Measurements from ENCODE around the gene PCDHAC1.

DNA sequence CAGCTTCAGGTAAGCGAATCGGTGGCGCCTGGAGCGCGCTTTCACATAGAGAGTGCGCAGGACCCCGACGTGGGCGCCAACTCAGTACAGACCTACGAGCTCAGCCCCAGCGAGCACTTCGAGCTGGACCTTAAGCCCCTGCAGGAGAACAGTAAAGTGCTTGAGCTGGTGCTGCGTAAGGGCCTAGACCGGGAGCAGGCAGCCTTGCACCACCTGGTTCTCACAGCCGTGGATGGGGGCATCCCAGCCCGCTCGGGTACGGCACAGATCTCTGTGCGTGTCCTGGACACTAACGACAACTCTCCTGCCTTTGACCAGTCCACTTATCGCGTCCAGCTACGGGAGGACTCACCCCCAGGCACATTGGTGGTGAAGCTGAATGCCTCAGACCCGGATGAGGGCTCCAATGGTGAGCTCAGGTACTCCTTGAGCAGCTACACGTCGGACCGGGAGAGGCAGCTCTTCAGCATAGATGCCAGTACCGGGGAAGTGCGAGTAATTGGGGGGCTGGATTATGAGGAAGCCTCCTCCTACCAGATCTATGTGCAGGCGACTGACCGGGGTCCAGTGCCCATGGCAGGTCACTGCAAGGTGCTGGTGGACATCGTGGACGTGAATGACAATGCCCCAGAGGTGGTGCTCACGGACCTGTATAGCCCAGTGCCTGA lies 41.3 kb downstream of the PCDHAC1 start:
- TF ChIP-seq RAD21 (IDR thresholded peaks at IDR 0.05; ENCODE audit: low read length) (no peak), TEAD4 (IDR thresholded peaks at IDR 0.05; ENCODE audit: borderline replicate concordance, insufficient read depth) (no peak), FOSL2 (IDR thresholded peaks at IDR 0.05; ENCODE audit: borderline replicate concordance, low read depth) (no peak), FOXJ3 (CRISPR knock-in tag; IDR thresholded peaks at IDR 0.05) (no peak)
- TF ChIP-seq, protein P1, sequence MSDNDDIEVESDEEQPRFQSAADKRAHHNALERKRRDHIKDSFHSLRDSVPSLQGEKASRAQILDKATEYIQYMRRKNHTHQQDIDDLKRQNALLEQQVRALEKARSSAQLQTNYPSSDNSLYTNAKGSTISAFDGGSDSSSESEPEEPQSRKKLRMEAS (IDR thresholded peaks at IDR 0.05; ENCODE audit: low read depth): no peak
- TF ChIP-seq, protein P2, sequence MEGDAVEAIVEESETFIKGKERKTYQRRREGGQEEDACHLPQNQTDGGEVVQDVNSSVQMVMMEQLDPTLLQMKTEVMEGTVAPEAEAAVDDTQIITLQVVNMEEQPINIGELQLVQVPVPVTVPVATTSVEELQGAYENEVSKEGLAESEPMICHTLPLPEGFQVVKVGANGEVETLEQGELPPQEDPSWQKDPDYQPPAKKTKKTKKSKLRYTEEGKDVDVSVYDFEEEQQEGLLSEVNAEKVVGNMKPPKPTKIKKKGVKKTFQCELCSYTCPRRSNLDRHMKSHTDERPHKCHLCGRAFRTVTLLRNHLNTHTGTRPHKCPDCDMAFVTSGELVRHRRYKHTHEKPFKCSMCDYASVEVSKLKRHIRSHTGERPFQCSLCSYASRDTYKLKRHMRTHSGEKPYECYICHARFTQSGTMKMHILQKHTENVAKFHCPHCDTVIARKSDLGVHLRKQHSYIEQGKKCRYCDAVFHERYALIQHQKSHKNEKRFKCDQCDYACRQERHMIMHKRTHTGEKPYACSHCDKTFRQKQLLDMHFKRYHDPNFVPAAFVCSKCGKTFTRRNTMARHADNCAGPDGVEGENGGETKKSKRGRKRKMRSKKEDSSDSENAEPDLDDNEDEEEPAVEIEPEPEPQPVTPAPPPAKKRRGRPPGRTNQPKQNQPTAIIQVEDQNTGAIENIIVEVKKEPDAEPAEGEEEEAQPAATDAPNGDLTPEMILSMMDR (IDR thresholded peaks at IDR 0.05): no peak
- TF ChIP-seq, protein P3, sequence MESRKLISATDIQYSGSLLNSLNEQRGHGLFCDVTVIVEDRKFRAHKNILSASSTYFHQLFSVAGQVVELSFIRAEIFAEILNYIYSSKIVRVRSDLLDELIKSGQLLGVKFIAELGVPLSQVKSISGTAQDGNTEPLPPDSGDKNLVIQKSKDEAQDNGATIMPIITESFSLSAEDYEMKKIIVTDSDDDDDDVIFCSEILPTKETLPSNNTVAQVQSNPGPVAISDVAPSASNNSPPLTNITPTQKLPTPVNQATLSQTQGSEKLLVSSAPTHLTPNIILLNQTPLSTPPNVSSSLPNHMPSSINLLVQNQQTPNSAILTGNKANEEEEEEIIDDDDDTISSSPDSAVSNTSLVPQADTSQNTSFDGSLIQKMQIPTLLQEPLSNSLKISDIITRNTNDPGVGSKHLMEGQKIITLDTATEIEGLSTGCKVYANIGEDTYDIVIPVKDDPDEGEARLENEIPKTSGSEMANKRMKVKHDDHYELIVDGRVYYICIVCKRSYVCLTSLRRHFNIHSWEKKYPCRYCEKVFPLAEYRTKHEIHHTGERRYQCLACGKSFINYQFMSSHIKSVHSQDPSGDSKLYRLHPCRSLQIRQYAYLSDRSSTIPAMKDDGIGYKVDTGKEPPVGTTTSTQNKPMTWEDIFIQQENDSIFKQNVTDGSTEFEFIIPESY (IDR thresholded peaks at IDR 0.05; ENCODE audit: borderline replicate concordance, low read depth): no peak
